ENCODE results near the gene SPEF1.
"Not testable (repeated sequence)": the region's sequence is repeated elsewhere in the genome, so short reads cannot be mapped to it uniquely, and the experiment has no call there.

The SPEF1 gene, protein sequence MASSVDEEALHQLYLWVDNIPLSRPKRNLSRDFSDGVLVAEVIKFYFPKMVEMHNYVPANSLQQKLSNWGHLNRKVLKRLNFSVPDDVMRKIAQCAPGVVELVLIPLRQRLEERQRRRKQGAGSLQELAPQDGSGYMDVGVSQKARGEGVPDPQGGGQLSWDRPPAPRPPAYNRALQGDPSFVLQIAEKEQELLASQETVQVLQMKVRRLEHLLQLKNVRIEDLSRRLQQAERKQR

DNA sequence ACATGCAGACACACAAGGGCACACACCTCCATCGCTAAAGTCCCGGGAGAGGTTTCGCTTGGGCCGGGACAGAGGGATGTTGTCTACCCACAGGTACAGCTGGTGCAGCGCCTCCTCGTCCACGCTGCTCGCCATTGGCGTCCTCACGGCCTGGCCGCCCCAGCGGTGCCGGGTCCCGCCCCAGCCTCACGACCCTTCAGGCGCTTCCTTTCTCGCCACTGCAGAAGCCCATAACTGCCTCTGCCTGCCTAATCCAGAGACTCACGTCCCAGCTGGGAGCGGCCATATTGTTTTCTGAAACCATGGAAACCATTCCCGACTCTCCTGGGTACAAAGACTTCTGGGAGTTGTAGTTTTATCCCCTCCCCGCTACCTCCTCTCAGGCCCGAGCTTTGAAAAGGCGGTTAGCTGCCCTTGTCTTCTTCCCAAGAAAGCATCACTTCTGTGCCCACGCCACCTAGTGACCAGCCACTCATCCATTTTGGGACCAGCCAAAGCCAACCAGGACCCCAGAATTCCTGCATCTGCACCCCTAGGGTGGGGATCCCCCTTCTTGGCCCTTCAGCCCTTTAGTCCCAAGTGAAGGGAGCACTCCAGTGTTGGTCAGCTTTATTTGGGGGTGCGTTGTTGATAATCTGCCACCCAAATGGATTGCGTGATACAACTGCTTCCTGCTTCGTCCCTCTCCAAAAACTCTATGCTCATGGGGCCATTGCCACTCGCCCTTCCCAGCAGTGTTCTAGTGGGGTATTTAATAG lies at the start of gene SPEF1:
Gene SPEF1, minus strand, starts transcription at position 296 of the 758 bp plus-strand sequence. Its CDS starts 161 bp downstream, at position 135.
- no peak within 1 kb of the TSS for H3K27ac Mint-ChIP-seq
- peak within 1 kb of the TSS; percentile 69 for H3K4me3 Mint-ChIP-seq
- peaks cover 49% of the 10 kb centered on the region for H3K4me1 Mint-ChIP-seq (ENCODE audit: low read depth)
- peaks cover 8% of the 10 kb centered on the region for H3K27me3 Mint-ChIP-seq
- peaks cover 6% of the 10 kb centered on the region for H3K36me3 Mint-ChIP-seq (ENCODE audit: low read depth)
- H3K9me3 Mint-ChIP-seq = no peaks in the 10 kb centered on the region

DNA sequence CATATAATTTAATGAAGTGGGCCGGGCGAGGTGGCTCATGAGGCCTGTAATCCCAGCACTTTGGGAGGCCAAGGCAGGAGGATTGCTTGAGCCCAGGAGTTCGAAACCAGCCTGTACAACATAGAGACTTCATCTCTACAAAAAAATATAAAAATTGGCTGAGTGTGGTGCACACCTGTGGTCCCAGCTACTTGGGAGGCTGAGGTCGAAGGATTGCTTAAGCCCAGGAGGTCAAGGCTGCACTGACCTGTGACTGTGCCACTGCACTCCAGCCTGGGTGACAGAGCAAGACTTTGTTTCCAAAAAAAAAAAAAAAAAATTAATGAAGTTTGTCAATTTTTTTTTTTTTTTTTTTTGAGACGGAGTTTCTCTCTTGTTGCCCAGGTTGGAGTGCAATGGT lies 48.6 kb upstream of the SPEF1 start:
- not testable (repeated sequence) for H3K36me3 Mint-ChIP-seq (ENCODE audit: low read depth); H3K27ac Mint-ChIP-seq; H3K4me1 Mint-ChIP-seq (ENCODE audit: low read depth); H3K9me3 Mint-ChIP-seq; H3K4me3 Mint-ChIP-seq; H3K27me3 Mint-ChIP-seq

DNA sequence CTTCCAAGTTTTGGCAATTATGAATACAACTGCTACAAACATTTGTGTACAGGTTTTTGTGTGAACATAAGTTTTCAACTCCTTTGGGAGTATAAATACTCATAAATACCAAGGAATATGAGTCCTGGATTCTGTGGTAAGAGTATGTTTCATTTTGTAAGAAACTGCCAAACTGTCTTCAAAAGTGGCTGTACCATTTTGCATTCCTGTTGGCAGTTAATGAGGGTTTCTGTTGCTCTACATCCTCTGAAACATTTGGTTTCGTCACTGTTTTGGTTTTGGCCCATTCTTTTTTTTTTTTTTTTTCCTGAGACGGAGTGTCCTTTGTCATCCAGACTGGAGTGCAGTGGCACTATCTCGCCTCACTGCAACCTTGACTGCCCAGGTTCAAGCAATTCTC lies 47.5 kb upstream of the SPEF1 start:
- H3K9me3 Mint-ChIP-seq = no peaks in the 10 kb centered on the region
- H3K4me1 Mint-ChIP-seq (ENCODE audit: low read depth) = peaks cover 3% of the 10 kb centered on the region
- no peak overlapping the region for H3K4me3 Mint-ChIP-seq
- peaks cover 7% of the 10 kb centered on the region for H3K36me3 Mint-ChIP-seq (ENCODE audit: low read depth)
- no peaks in the 10 kb centered on the region for H3K27me3 Mint-ChIP-seq
- H3K27ac Mint-ChIP-seq = no peak overlapping the region

DNA sequence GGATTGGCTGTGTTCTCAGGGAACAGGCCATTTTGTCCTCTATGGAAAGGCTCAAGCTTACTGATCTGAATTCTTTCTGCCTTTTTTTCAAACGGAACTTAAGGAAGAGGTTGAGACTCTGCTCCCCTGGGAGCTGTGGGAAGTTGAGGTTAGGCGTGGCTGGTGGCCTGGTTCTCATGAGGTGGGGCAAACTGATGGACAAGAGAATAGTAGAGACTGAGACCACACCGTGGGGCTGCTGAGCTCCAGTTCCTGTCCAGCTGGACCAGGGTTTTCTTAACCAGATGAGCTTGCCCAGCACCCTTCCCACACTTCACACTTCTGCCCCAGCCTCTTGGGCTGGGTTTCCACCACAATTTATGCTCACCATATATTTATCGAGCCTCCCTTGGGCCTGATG lies 45.2 kb upstream of the SPEF1 start:
- Mint-ChIP-seq H3K4me3 (no peak overlapping the region), H3K27ac (no peak overlapping the region), H3K36me3 (ENCODE audit: low read depth) (peaks cover 7% of the 10 kb centered on the region), H3K27me3 (no peaks in the 10 kb centered on the region), H3K4me1 (ENCODE audit: low read depth) (peaks cover 10% of the 10 kb centered on the region), H3K9me3 (no peaks in the 10 kb centered on the region)

DNA sequence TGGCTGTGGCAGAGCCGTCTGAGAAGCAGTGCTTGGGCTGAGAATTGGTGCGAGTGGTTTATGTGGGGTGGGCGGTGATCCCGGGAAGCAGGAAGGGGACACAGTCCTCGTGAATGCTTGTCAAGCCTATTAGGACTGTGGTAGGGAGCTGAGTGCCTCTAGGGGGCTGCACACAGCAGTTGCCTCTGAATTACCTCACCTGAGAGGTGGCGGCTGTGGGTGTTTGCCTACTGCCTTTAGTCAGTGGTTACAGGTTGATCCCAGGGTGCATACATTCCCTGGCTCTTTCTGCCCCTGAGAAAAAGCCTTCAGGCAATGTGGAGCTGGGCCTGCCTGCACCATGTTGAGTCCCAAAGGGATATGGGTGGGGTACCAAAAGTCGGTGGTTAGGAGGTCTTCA lies 44.3 kb upstream of the SPEF1 start:
- Mint-ChIP-seq H3K9me3 (no peaks in the 10 kb centered on the region), H3K4me1 (ENCODE audit: low read depth) (peaks cover 16% of the 10 kb centered on the region), H3K27me3 (no peaks in the 10 kb centered on the region), H3K36me3 (ENCODE audit: low read depth) (peaks cover 6% of the 10 kb centered on the region), H3K27ac (no peak overlapping the region), H3K4me3 (no peak overlapping the region)

DNA sequence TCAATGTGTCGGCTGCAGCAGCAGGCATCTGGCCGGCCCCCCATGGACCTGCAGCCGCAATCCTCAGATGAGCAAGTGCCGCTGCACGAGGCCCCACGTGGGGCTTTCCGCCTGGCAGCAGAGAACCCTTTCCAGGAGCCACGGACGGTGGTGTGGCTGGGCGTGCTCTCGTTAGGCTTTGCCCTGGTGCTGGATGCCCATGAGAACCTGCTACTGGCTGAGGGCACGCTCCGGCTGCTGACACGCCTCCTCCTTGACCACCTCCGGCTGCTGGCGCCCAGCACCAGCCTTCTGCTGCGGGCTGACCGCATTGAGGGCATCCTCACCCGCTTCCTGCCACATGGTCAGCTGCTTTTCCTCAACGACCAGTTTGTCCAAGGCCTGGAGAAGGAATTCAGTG lies 42.6 kb upstream of the SPEF1 start:
- Mint-ChIP-seq H3K27me3 (no peaks in the 10 kb centered on the region), H3K36me3 (ENCODE audit: low read depth) (peaks cover 4% of the 10 kb centered on the region), H3K4me3 (no peak overlapping the region), H3K27ac (no peak overlapping the region), H3K4me1 (ENCODE audit: low read depth) (peaks cover 28% of the 10 kb centered on the region), H3K9me3 (no peaks in the 10 kb centered on the region)

DNA sequence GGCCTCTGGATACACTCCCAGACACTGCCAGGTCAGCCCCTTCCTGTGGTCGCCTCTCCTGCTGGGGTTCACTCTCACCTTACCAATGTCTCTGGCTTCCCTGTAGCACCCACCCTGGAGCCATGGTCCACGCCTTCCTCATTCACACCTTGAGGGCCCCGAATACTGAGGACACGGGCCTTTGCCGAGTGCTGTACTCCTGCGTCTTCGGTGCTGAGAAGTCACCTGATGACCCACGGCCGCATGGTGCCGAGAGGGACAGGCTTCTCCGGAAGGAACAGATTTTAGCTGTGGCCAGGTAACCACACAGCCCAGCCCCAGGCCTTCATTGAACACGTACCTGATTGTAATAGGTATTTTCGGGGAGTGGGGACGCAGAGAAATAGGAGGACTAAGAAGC lies 40.7 kb upstream of the SPEF1 start:
- Mint-ChIP-seq H3K27me3 (no peaks in the 10 kb centered on the region), H3K4me3 (peak overlapping the region; percentile 96), H3K36me3 (ENCODE audit: low read depth) (peaks cover 2% of the 10 kb centered on the region), H3K9me3 (no peaks in the 10 kb centered on the region), H3K4me1 (ENCODE audit: low read depth) (peaks cover 38% of the 10 kb centered on the region), H3K27ac (peak overlapping the region; percentile 93)

DNA sequence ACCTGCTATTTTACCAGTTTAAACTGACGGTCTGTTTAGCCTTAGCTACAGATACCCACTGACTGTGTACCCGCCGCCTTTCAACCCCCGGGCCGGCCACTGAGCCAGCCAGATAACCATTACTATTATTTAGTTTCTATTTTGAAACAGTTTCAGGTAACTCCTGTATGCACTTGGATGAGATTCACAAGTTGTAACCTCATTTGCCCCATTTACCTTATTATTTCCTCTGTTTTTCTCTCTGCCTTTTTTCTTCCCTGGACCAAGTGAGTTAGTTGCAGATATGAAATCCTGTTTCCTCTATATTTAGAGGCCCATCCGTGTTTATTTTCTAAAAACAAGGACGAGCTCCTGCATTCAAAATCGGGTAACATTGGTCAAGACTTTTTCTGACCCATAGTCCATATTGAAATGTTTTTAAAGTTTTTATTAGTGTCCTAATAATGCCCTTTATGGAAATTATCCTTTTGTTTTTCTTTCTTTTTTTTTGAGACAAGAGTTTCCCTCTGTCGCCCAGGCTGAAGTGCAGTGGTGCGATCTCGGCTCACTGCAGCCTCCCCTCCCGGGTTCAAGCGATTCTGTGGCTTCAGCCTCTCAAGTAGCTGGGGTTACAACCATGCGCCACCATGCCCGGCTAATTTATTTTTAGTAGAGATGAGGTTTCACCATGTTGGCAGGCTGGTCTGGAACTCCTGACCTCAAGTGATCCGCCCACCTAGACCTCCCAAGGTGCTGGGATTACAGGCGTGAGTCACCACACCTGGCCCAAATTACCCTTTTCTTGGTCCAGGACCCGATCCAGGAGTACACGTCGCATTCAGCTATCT lies 39.9 kb upstream of the SPEF1 start:
- H3K4me1 Mint-ChIP-seq (ENCODE audit: low read depth) = peaks cover 42% of the 10 kb centered on the region
- H3K27ac Mint-ChIP-seq = peak overlapping the region; percentile 93
- no peaks in the 10 kb centered on the region for H3K36me3 Mint-ChIP-seq (ENCODE audit: low read depth)
- peak overlapping the region; percentile 96 for H3K4me3 Mint-ChIP-seq
- no peaks in the 10 kb centered on the region for H3K9me3 Mint-ChIP-seq
- H3K27me3 Mint-ChIP-seq = no peaks in the 10 kb centered on the region

DNA sequence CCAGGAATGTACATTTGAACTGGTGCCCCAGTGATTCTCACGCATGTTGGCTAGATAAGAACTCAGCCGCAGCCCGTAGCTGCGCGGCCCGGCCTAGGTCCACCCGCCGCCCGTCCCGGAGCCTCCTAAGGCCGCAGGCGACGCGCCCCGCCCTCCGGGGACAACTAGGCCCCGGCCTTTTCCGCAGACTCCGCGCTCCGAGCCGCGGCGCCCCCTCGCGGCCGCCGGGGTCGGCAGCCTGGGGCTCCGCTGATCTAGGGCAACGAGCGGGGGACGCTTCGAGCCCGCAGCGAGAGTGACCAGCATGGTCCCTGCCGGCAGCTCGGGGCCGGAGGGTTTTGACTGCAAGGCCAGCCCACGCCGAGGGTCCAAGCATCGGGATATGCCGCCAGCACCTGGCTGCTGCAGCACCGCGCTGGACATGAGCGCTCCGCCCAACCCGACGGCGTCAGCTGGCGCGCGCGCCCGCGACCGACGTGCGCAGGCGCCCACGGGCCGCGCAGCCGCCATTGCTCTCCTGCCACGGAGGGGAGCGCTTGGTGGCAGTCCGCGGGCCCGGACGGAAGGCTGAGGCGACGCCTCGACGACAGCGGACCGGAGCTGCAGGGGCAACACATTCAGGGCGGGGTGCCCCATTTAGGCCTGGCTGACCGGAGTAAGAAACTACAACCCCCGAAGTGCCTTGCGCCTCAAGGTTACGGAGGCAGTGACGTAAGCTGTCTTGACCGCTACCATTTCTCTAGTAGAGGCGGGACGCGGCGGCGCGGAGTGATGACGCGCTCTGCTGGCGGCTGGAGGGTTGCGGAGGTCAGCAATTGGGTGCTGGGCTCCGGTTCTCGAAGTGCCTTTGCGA lies 39.0 kb upstream of the SPEF1 start, which contains the start of gene AP5S1:
Gene AP5S1, plus strand, starts transcription at position 500 of the 853 bp plus-strand sequence. CDS start 1,571 bp downstream, outside the sequence.
- Mint-ChIP-seq H3K27me3 (no peaks in the 10 kb centered on the region), H3K4me1 (ENCODE audit: low read depth) (peaks cover 50% of the 10 kb centered on the region), H3K9me3 (no peaks in the 10 kb centered on the region), H3K27ac (peak within 1 kb of the TSS; percentile 93), H3K4me3 (peak within 1 kb of the TSS; percentile 96), H3K36me3 (ENCODE audit: low read depth) (no peaks in the 10 kb centered on the region)

DNA sequence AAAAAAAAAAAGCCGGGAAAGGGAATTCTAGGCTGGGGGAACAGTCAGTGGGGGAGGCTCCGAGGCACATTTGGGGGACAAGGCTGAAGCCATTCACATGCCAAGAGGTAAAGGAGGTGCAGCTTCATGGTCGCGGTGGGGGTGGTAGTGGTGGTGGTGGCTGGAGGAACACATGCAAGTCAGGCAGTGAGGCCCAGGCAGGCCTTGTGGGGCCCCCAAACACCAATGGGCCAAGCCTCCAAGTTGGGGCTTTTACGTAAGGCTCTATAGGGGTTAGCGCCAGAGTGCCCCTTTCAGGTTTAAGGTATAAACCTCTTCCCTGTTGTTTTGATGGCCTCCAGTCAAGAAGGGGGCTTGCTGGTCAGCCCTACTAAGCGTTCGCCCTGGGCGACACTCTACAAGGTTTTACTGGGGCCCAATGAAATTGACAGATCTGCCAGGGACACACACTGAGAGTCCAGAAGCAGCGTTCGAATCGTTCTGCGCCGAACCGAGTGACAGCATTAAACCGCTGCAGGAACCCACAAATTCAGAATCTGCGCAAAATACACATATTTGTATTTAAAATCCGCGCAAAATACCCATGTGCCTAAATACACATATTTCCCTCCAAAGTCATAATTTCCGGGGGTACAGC lies 38.3 kb upstream of the SPEF1 start:
- H3K27ac Mint-ChIP-seq = peak overlapping the region; percentile 87
- no peaks in the 10 kb centered on the region for H3K27me3 Mint-ChIP-seq
- no peaks in the 10 kb centered on the region for H3K36me3 Mint-ChIP-seq (ENCODE audit: low read depth)
- no peaks in the 10 kb centered on the region for H3K9me3 Mint-ChIP-seq
- H3K4me1 Mint-ChIP-seq (ENCODE audit: low read depth) = peaks cover 56% of the 10 kb centered on the region
- peak overlapping the region; percentile 96 for H3K4me3 Mint-ChIP-seq

DNA sequence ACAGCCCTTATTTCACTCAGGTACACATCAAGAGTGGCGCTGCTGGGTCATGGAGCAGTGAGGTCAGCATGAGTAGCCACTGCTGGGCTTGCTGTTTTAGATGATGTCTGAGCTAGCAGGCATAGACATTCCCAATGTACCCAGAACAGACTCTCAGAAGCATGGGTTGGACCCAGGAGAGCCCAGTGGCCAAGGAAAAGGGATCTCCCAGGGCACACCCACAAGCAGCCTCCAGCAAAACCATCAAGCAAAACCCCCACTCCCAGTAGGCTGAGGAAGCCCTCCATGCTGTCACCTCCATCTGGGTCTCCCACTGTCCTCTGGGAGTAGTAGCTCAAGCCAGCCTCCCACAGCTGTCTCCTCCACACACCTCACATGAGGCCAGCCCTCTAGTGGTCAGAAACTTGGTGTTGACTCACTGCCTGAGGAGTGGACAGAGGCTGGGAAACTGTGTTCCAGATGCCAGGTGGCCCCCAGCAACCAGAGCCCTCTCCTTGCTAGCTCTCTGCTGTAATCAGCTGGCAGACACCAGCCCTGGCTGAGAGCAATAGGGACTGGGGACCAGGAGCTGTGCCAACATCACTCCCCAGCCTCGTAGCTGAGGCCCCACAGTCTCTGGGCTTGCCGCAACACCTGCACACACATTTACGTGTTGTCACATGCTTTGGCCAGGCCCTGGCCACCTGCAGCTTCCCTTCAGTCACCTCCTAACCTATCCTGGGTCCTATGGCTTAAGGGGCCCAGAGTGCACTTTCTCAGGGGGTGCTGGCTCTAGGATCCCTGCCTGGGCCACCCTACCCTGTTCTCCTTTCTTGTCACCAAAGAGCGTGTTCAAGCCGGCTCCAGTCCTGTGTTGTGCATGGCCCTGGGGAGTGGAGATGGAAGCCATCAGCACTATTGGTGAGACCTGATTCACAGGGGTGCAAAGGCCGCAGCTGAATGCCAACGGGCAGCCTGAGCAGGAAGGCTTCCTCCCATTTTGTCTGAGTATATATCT lies 37.2 kb upstream of the SPEF1 start:
- H3K4me1 Mint-ChIP-seq (ENCODE audit: low read depth) = peaks cover 63% of the 10 kb centered on the region
- no peaks in the 10 kb centered on the region for H3K36me3 Mint-ChIP-seq (ENCODE audit: low read depth)
- H3K4me3 Mint-ChIP-seq = peak overlapping the region; percentile 35
- no peak overlapping the region for H3K27ac Mint-ChIP-seq
- no peaks in the 10 kb centered on the region for H3K27me3 Mint-ChIP-seq
- no peaks in the 10 kb centered on the region for H3K9me3 Mint-ChIP-seq

DNA sequence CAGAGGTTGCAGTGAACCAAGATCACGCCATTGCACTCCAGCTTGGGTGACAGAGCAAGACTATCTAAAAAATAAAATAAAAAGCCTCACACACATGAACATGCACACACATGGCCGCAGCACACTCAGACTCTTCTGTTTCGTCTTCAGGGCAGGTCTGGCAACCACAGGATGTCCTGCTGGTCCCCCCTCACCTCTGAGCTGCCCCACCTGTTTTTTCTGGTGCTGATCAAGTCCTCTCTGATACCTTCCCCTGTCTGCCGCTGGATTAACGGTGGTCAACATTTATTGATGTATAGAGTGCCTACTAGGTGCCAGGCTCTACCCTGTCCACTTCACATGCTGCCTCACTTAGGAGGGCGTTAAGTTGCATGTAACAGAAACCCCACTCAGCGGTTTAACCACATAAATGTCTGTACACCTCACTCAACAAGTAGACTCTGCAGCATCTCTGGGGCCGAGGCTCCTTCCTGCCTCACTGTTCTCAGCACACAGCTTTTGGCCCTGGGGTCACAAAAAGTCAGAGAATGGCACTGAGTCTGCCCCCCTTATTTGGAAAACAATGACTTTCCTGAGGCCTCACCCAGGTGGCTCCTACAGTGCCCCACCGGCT lies 34.6 kb upstream of the SPEF1 start:
- no peak overlapping the region for H3K4me3 Mint-ChIP-seq
- peak overlapping the region; percentile 76 for H3K27ac Mint-ChIP-seq
- H3K27me3 Mint-ChIP-seq = no peaks in the 10 kb centered on the region
- H3K4me1 Mint-ChIP-seq (ENCODE audit: low read depth) = peaks cover 78% of the 10 kb centered on the region
- no peaks in the 10 kb centered on the region for H3K36me3 Mint-ChIP-seq (ENCODE audit: low read depth)
- no peaks in the 10 kb centered on the region for H3K9me3 Mint-ChIP-seq

All from stimulated activated naive CD8-positive, alpha-beta T cell treated with anti-CD3 and anti-CD28 coated beads, Interleukin-15, Interleukin-2, amounts not matched to agents 100 ng/mL and 50 ng/mL, for 24 hours (primary cell).